Thyroid gland (tissue), 4 donors: Measurements from ENCODE around the gene ART5. TPM values are rescaled to one million over a fixed set of nuclear protein-coding genes. Genes with fewer than 3 reads are reported as not detected.

ENCODE experiments used
- DNase-seq, 2 donors: peaks; one replicate each; pipeline ENCODE4 v3.0.0-alpha.2; 2019
- H3K27ac ChIP-seq, 3 donors: fragments of 200-600 bp; sonication (generic); 1 replicate in 2 of 3; 2 replicates in 1 of 3; pipeline ENCODE4 v1.5.1; 2016 to 2019; ENCODE audit warnings: mild to moderate bottlenecking in 1 of 3, moderate library complexity in 1 of 3
- H3K27me3 ChIP-seq: fragments of 200-600 bp; sonication (generic); one replicate; pipeline ENCODE4 v1.5.1; 2019
- H3K36me3 ChIP-seq, 2 donors: fragments of 200-600 bp; sonication (generic); one replicate each; pipeline ENCODE4 v1.5.1; 2016 to 2019
- H3K4me1 ChIP-seq, 2 donors: fragments of 200-600 bp; sonication (generic); one replicate each; pipeline ENCODE4 v1.5.1; 2017 to 2019
- H3K4me3 ChIP-seq, 3 donors: fragments of 200-600 bp; sonication (generic); replicated peaks in 1 of 3; 1 replicate in 2 of 3; 2 replicates in 1 of 3; pipeline ENCODE4 v1.5.1; 2016; ENCODE audit warnings: mild to moderate bottlenecking in 1 of 3
- H3K9me3 ChIP-seq: fragments of 200-600 bp; sonication (generic); one replicate; pipeline ENCODE4 v1.5.1; 2017
- CTCF ChIP-seq, 6 experiments: fragments of 200-600 bp in 3 of 6; fragments of 450-650 bp in 3 of 6; sonication (generic) in 3 of 6; IDR thresholded peaks; one replicate each; pipeline ENCODE4 v1.5.1; 2016 to 2019; ENCODE audit warnings: antibody characterized with exemption in 6 of 6, mild to moderate bottlenecking in 2 of 6, inconsistent platforms in 1 of 6, moderate library complexity in 1 of 6
- POLR2A ChIP-seq, 2 donors: fragments of 450-650 bp; IDR thresholded peaks; one replicate each; pipeline ENCODE4 v1.6.1; 2017; ENCODE audit warnings: antibody characterized with exemption in 2 of 2, mild to moderate bottlenecking in 2 of 2, moderate library complexity in 1 of 2
- WGBS, 2 donors: methylation state at CpG; one replicate each; pipeline ENCODE4 v1.1.5; 2017; 5-methylcytosine and 5-hydroxymethylcytosine counted together
- intact Hi-C: fragments of 100-400 bp; cut with DNase I; formaldehyde crosslinking; loops from one replicate; pipeline ENCODE4 v1.15.1; 2023
- total RNA-seq, 4 donors: library from RNA; depleted of rRNA; stranded (reverse); fragments of >200 nt; gene quantifications; one replicate each; pipeline ENCODE4 v1.2.3, GENCODE V29; 2016

The ART5 gene
- total RNA-seq, 4 donors from 2014 or later: 1.6 to 11.8 (median 2.7) TPM

- 87 to 97% methylated on average over 3 to 15 of the region's 17 CpGs for WGBS, 2 donors
- H3K9me3 ChIP-seq: no peaks in the 10 kb centered on the region
- intact Hi-C loops: no loop called here
- no peak overlapping the region for H3K4me3 ChIP-seq
- no peaks in the 10 kb centered on the region for H3K27me3 ChIP-seq
- TF ChIP-seq POLR2A (IDR thresholded peaks at IDR 0.05) (no peak), CTCF (IDR thresholded peaks at IDR 0.05) (no peak)
- no peak for DNase-seq
- no peak overlapping the region for H3K27ac ChIP-seq
- no peaks in the 10 kb centered on the region for H3K4me1 ChIP-seq
- H3K36me3 ChIP-seq: peaks cover 0 to 24% of the 10 kb centered on the region in 2 donors
Observed at GRCh38 chr11:3666023-3666530, 24.3 kb upstream of the ART5 start.

- no peak for DNase-seq
- H3K36me3 ChIP-seq: peaks cover 0 to 23% of the 10 kb centered on the region in 2 donors
- no peaks in the 10 kb centered on the region for H3K27me3 ChIP-seq
- H3K4me3 ChIP-seq: no peak overlapping the region
- H3K27ac ChIP-seq: no peak overlapping the region
- H3K9me3 ChIP-seq: no peaks in the 10 kb centered on the region
- TF ChIP-seq CTCF (IDR thresholded peaks at IDR 0.05) (no peak), POLR2A (IDR thresholded peaks at IDR 0.05) (no peak)
- H3K4me1 ChIP-seq: no peaks in the 10 kb centered on the region
- 83 to 97% methylated on average over 6 of the region's 6 CpGs for WGBS, 2 donors
- intact Hi-C loops: no loop called here
Observed at GRCh38 chr11:3665336-3666022, 23.7 kb upstream of the ART5 start.

- 90 to 91% methylated on average over 10 of the region's 10 CpGs for WGBS, 2 donors
- Histone ChIP-seq H3K27ac (no peak overlapping the region), H3K27me3 (no peaks in the 10 kb centered on the region), H3K36me3 (peaks cover 0 to 22% of the 10 kb centered on the region in 2 donors), H3K9me3 (no peaks in the 10 kb centered on the region), H3K4me1 (no peaks in the 10 kb centered on the region), H3K4me3 (no peak overlapping the region)
- TF ChIP-seq POLR2A (IDR thresholded peaks at IDR 0.05) (no peak), CTCF (IDR thresholded peaks at IDR 0.05) (no peak)
- intact Hi-C loops: no loop called here
- DNase-seq: no peak
Observed at GRCh38 chr11:3664032-3664630, 22.3 kb upstream of the ART5 start.

GRCh38 chr11:3662856-3663255, 21.1 kb upstream of the ART5 start:
- Histone ChIP-seq H3K36me3 (peaks cover 0 to 17% of the 10 kb centered on the region in 2 donors), H3K4me1 (no peaks in the 10 kb centered on the region), H3K9me3 (no peaks in the 10 kb centered on the region), H3K27me3 (no peaks in the 10 kb centered on the region), H3K4me3 (no peak overlapping the region), H3K27ac (no peak overlapping the region)
- intact Hi-C loops: no loop called here
- no peak for TF ChIP-seq CTCF (IDR thresholded peaks at IDR 0.05)
- no peak for TF ChIP-seq POLR2A (IDR thresholded peaks at IDR 0.05)
- DNase-seq: no peak

- TF ChIP-seq POLR2A (IDR thresholded peaks at IDR 0.05) (no peak), CTCF (IDR thresholded peaks at IDR 0.05) (no peak)
- WGBS, 2 donors: 73 to 79% methylated on average over 2 of the region's 2 CpGs
- Histone ChIP-seq H3K9me3 (no peaks in the 10 kb centered on the region), H3K4me1 (no peaks in the 10 kb centered on the region), H3K4me3 (no peak overlapping the region), H3K27me3 (no peaks in the 10 kb centered on the region), H3K27ac (no peak overlapping the region), H3K36me3 (peaks cover 0 to 3% of the 10 kb centered on the region in 2 donors)
- no peak for DNase-seq
- intact Hi-C loops: no loop called here
Observed at GRCh38 chr11:3660960-3661359, 19.2 kb upstream of the ART5 start.
